ENCODE measurements around the gene SACS.

Gene SACS

DNA sequence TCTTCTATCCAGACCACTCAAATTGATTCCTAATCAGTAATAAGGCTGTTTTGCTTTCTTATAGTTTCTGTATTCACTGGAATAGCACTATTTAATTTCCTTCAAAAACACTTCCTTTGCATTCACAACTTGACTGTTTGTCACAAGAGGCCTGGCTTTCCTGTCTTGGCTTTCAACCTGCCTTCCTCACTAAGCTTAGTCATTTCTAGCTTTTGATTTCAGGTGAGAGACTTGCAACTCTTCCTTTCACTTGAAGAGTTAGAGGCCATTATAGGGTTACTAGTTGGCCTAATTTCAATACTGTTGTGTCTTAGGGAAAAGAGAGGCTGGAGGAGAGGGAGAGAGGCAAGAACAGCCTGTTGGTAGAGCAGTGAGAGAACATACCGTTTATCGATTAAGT is 47.0 kb downstream of the SACS start:
- no peak for DNase-seq (ENCODE audit: extremely low read depth, low read depth)
- TF ChIP-seq, protein P1, sequence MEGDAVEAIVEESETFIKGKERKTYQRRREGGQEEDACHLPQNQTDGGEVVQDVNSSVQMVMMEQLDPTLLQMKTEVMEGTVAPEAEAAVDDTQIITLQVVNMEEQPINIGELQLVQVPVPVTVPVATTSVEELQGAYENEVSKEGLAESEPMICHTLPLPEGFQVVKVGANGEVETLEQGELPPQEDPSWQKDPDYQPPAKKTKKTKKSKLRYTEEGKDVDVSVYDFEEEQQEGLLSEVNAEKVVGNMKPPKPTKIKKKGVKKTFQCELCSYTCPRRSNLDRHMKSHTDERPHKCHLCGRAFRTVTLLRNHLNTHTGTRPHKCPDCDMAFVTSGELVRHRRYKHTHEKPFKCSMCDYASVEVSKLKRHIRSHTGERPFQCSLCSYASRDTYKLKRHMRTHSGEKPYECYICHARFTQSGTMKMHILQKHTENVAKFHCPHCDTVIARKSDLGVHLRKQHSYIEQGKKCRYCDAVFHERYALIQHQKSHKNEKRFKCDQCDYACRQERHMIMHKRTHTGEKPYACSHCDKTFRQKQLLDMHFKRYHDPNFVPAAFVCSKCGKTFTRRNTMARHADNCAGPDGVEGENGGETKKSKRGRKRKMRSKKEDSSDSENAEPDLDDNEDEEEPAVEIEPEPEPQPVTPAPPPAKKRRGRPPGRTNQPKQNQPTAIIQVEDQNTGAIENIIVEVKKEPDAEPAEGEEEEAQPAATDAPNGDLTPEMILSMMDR (IDR thresholded peaks at IDR 0.05; ENCODE audit: low read depth, low read length), result no peak

DNA sequence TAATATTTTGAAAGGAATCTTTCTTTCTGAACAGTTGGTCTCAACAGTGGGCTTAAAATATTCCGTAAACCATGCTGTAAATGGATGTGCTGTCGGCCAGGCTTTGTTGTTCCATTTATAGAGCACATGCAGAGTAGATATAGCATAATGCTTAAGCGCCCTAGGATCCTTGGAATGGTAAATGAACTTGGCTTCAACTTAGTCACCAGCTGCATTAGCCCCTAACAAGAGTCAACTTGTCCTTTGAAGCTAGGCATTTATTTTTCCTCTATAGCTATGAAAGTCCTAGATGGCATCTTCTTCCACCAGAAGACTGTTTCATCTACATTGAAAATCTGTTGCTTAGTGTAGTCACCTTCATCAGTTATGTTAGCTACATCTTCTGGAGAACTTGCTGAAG is 47.6 kb downstream of the SACS start:
- DNase-seq (ENCODE audit: extremely low read depth, low read depth), result no peak
- TF ChIP-seq, protein P1 (IDR thresholded peaks at IDR 0.05; ENCODE audit: low read depth, low read length), result no peak

DNA sequence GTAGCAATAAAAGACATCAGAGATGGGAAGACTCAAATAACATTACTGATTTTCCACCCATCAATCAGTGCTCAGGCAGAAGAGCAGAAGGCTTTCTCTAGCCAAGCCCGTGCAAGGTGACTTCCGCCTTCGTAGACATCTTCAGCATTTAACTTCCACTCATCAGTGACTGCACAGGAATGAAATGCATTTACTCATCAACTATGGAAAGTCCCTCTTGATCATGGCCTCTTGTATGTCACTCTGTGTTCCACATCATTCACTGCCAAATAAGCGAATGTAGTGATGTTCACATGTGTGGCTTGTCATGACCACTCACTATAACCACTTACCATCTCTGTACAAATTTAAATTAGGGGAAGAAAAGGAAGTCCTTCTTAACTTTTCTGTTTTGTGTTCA is 49.4 kb downstream of the SACS start:
- no peak for DNase-seq (ENCODE audit: extremely low read depth, low read depth)
- TF ChIP-seq, protein P1 (IDR thresholded peaks at IDR 0.05; ENCODE audit: low read depth, low read length), result no peak

DNA sequence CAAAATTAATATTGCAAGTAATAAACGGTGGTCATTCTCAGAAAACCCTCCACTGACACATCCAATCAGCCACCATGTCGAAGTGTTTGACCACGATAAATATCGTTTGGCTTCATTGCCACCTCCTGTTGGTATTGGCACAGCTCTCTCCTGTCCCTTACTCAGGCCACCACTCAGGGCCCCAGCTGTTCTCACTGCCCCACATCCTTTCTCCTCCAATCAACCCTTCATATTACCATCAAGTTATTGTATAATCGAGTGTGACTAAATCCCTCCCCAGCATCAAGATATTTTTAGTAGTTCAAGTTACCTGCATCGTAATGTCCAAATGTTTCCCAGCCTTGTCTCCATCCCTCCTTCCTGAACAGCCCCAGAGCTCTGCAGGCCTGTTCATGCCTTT is 50.4 kb downstream of the SACS start:
- TF ChIP-seq, protein P1 (IDR thresholded peaks at IDR 0.05; ENCODE audit: low read depth, low read length), result no peak
- no peak for DNase-seq (ENCODE audit: extremely low read depth, low read depth)

- TF ChIP-seq, protein P1 (IDR thresholded peaks at IDR 0.05; ENCODE audit: low read depth, low read length), result no peak
- no peak for DNase-seq (ENCODE audit: extremely low read depth, low read depth)
Measured at GRCh38 chr13:23381866-23382265, 51.6 kb downstream of the SACS start.

GRCh38 chr13:23380534-23380933 is 53.0 kb downstream of the SACS start:
- TF ChIP-seq, protein P1 (IDR thresholded peaks at IDR 0.05; ENCODE audit: low read depth, low read length), result no peak
- DNase-seq (ENCODE audit: extremely low read depth, low read depth), result no peak

DNA sequence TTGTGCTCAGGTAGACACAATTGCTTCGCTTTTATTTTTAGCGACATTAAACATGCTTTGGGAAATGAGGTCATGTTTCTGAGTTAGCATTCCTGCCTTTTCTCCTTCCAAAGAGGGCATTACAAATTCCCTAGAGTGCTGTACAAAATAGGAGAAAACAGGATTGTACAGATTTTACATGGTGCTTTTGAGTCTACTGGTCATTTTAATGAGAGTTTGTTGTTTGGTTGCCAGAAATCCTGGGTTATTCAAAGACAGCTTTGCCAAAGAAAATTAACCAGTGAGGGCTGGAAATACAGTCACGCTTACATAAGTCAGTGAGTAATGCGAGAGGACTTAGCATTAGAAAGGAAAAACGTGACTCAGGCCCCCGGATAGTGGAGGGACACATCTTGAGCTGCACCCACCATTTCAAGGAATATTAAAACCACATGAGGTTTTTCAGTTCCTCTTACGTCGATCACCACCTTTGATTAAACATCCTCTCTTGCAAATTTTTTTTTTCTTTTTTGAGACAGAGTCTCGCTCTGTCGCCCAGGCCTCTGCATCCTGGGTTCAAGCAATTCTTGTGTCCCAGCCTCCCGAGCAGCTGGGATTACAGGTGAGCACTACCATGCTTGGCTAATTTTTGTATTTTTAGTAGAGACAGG is 55.4 kb downstream of the SACS start:
- TF ChIP-seq, protein P1 (IDR thresholded peaks at IDR 0.05; ENCODE audit: low read depth, low read length), result no peak
- DNase-seq (ENCODE audit: extremely low read depth, low read depth), result peak; percentile 93

All from AG09319 (cell line).